HL-60 (cell line): ENCODE data around the gene ABCA8.
"Not testable (repeated sequence)": the region's sequence is repeated elsewhere in the genome, so short reads cannot be mapped to it uniquely, and the experiment has no call there.

Source experiments
- DNase-seq, 2 experiments: peaks; one replicate each; pipeline ENCODE4 v3.0.0-alpha.2; 2010 to 2020; ENCODE audit warnings: low read depth in 1 of 2, low spot score in 1 of 2
- H3K27ac ChIP-seq: fragments of 250-450 bp; sonication (Bioruptor Pico); replicated peaks from 2 replicates; pipeline ENCODE4 v1.5.1; 2020; ENCODE audit warnings: mild to moderate bottlenecking, moderate library complexity
- H3K27me3 ChIP-seq: fragments of 250-450 bp; sonication (Bioruptor Pico); 2 replicates; pipeline ENCODE4 v1.5.1; 2021; ENCODE audit warnings: mild to moderate bottlenecking, moderate library complexity; ENCODE audit not compliant: insufficient read depth, poor library complexity, severe bottlenecking
- H3K4me3 ChIP-seq: replicated peaks from 2 replicates; pipeline ENCODE4 v1.5.1; 2011; ENCODE audit warnings: mild to moderate bottlenecking, control low read depth, low read length; ENCODE audit not compliant: insufficient read depth
- GABPA ChIP-seq: IDR thresholded peaks from 2 replicates; pipeline ENCODE4 v1.6.1; 2012; ENCODE audit warnings: low read depth
- POLR2AphosphoS5 ChIP-seq: IDR thresholded peaks from 2 replicates; pipeline ENCODE4 v1.6.1; 2012; ENCODE audit warnings: low read depth
- SPI1 ChIP-seq: IDR thresholded peaks from 2 replicates; pipeline ENCODE4 v1.6.1; 2012; ENCODE audit warnings: low read depth, mild to moderate bottlenecking, borderline replicate concordance
- long read RNA-seq: library from polyadenylated mRNA; unstranded; transcript quantifications from one replicate; pipeline ENCODE4 v2.0.0, GENCODE V29; 2020
- TF ChIP-seq, protein P1 (sequence below): IDR thresholded peaks from 2 replicates; pipeline ENCODE4 v1.6.1; 2012; ENCODE audit warnings: low read depth; ENCODE audit not compliant: insufficient replicate concordance
- TF ChIP-seq, protein P2 (sequence below): IDR thresholded peaks from one replicate; pipeline ENCODE4 v1.5.1; 2011; ENCODE audit warnings: low read length, control low read depth, inconsistent platforms; ENCODE audit not compliant: insufficient read depth

The ABCA8 gene, protein sequence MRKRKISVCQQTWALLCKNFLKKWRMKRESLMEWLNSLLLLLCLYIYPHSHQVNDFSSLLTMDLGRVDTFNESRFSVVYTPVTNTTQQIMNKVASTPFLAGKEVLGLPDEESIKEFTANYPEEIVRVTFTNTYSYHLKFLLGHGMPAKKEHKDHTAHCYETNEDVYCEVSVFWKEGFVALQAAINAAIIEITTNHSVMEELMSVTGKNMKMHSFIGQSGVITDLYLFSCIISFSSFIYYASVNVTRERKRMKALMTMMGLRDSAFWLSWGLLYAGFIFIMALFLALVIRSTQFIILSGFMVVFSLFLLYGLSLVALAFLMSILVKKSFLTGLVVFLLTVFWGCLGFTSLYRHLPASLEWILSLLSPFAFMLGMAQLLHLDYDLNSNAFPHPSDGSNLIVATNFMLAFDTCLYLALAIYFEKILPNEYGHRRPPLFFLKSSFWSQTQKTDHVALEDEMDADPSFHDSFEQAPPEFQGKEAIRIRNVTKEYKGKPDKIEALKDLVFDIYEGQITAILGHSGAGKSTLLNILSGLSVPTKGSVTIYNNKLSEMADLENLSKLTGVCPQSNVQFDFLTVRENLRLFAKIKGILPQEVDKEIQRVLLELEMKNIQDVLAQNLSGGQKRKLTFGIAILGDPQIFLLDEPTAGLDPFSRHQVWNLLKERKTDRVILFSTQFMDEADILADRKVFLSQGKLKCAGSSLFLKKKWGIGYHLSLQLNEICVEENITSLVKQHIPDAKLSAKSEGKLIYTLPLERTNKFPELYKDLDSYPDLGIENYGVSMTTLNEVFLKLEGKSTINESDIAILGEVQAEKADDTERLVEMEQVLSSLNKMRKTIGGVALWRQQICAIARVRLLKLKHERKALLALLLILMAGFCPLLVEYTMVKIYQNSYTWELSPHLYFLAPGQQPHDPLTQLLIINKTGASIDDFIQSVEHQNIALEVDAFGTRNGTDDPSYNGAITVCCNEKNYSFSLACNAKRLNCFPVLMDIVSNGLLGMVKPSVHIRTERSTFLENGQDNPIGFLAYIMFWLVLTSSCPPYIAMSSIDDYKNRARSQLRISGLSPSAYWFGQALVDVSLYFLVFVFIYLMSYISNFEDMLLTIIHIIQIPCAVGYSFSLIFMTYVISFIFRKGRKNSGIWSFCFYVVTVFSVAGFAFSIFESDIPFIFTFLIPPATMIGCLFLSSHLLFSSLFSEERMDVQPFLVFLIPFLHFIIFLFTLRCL (N-terminal part only)
- long read RNA-seq, result 0 reads

DNA sequence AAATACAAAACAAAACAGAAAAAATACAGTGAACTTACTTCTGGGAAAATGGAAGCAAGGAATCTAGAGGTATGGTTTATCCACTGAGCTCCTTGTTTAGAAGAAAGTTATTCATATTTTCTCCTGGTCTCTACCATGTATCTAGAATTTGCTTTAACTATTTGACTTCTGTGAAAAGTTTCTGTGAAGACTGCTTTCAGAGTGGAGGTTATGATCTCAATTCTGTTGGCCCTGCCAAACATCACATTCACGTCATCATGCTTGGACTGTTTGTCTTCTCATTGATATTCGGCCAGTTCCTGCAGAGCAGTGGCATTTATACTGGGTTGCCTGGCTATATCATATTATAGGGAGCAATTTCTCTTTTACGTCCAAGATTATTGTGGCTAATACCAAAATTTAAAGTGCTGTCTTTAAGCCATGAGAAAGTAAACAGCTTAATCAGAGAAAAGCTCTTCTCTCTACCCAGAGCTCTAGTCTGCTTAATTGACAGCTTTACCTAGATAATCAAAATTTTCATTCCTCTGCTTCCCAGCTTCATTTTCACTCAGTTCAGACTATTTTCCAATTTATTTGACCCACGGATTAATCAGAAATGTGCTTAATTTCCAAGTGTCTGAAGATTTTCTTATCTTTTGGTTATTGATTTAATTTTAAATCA is at the start of gene ABCA8:
TSS of gene ABCA8 (minus strand) at position 212 of the 661 bp plus-strand sequence. CDS start 13,358 bp downstream, outside the sequence.
- TF ChIP-seq, protein P1, sequence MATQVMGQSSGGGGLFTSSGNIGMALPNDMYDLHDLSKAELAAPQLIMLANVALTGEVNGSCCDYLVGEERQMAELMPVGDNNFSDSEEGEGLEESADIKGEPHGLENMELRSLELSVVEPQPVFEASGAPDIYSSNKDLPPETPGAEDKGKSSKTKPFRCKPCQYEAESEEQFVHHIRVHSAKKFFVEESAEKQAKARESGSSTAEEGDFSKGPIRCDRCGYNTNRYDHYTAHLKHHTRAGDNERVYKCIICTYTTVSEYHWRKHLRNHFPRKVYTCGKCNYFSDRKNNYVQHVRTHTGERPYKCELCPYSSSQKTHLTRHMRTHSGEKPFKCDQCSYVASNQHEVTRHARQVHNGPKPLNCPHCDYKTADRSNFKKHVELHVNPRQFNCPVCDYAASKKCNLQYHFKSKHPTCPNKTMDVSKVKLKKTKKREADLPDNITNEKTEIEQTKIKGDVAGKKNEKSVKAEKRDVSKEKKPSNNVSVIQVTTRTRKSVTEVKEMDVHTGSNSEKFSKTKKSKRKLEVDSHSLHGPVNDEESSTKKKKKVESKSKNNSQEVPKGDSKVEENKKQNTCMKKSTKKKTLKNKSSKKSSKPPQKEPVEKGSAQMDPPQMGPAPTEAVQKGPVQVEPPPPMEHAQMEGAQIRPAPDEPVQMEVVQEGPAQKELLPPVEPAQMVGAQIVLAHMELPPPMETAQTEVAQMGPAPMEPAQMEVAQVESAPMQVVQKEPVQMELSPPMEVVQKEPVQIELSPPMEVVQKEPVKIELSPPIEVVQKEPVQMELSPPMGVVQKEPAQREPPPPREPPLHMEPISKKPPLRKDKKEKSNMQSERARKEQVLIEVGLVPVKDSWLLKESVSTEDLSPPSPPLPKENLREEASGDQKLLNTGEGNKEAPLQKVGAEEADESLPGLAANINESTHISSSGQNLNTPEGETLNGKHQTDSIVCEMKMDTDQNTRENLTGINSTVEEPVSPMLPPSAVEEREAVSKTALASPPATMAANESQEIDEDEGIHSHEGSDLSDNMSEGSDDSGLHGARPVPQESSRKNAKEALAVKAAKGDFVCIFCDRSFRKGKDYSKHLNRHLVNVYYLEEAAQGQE, result no peak
- TF ChIP-seq SPI1 (no peak), GABPA (no peak), POLR2AphosphoS5 (no peak)
- TF ChIP-seq, protein P2, sequence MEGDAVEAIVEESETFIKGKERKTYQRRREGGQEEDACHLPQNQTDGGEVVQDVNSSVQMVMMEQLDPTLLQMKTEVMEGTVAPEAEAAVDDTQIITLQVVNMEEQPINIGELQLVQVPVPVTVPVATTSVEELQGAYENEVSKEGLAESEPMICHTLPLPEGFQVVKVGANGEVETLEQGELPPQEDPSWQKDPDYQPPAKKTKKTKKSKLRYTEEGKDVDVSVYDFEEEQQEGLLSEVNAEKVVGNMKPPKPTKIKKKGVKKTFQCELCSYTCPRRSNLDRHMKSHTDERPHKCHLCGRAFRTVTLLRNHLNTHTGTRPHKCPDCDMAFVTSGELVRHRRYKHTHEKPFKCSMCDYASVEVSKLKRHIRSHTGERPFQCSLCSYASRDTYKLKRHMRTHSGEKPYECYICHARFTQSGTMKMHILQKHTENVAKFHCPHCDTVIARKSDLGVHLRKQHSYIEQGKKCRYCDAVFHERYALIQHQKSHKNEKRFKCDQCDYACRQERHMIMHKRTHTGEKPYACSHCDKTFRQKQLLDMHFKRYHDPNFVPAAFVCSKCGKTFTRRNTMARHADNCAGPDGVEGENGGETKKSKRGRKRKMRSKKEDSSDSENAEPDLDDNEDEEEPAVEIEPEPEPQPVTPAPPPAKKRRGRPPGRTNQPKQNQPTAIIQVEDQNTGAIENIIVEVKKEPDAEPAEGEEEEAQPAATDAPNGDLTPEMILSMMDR, result no peak
- H3K4me3 ChIP-seq, result no peak within 1 kb of the TSS
- no peaks in the 10 kb centered on the region for H3K27me3 ChIP-seq
- no peak within 1 kb of the TSS for H3K27ac ChIP-seq
- DNase-seq, result no peak

DNA sequence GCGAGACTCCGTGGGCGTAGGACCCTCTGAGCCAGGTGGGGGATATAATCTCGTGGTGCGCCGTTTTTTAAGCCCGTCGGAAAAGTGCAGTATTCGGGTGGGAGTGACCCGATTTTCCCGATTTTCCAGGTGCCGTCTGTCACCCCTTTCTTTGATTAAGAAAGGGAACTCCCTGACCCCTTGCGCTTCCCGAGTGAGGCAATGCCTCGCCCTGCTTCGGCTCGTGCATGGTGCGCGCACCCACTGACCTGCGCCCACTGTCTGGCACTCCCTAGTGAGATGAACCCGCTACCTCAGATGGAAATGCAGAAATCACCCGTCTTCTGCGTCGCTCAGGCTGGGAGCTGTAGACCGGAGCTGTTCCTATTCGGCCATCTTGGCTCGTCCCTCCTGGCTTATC is 49.6 kb upstream of the ABCA8 start:
- not testable (repeated sequence) for H3K27ac ChIP-seq, H3K27me3 ChIP-seq, H3K4me3 ChIP-seq, DNase-seq

DNA sequence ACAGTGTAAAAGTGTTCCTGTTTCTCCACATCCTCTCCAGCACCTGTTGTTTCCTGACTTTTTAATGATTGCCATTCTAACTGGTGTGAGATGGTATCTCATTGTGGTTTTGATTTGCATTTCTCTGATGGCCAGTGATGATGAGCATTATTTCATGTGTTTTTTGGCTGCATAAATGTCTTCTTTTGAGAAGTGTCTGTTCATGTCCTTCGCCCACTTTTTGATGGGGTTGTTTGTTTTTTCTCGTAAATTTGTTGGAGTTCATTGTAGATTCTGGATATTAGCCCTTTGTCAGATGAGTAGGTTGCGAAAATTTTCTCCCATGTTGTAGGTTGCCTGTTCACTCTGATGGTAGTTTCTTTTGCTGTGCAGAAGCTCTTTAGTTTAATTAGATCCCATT is 44.6 kb upstream of the ABCA8 start:
- not testable (repeated sequence) for H3K27me3 ChIP-seq, DNase-seq, H3K4me3 ChIP-seq

DNA sequence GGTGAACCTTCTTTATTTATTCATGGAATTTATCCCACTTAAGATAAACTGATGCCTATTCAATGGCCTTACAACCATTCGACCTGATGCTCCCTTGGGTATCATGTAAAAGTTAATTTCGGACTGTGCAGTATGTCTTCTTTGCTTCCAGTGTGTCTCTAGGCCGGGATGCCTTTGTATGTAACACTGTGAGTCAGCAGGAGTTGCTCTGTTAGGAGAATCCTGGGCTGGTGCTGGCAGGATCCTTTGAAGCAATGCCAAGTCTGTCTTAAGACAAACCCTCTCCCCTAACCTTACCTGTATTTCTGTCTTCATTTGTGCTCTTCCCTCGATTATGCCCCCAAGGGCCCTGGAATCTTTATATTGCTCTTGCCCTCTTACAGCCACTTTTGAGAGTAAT is 37.9 kb upstream of the ABCA8 start:
- H3K4me3 ChIP-seq, result no peak overlapping the region
- TF ChIP-seq, protein P2, result no peak
- no peak for TF ChIP-seq SPI1
- H3K27me3 ChIP-seq, result no peaks in the 10 kb centered on the region
- H3K27ac ChIP-seq, result no peak overlapping the region
- DNase-seq, result no peak

More for the DNA sequence above, 44.6 kb upstream of the ABCA8 start:
- H3K27ac ChIP-seq, result not testable (repeated sequence)

DNA sequence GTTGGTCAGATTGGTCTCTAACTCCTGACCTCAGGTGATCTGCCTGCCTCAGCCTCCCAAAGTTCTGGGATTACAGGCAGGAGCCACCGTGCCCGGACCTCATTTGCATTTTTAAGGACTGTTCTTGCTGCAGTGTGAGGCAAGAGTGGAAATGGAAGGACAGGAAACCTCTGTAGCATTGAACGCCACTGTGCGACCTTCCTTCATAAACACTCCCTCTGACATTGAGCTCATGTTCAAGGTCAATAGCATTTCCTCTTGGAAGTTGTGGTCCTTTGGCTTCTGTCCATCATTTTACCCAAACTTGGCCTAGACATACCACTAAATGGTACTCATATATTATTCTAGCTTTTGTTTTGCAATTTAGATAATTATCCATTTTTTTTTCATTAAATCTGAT is 32.8 kb upstream of the ABCA8 start:
- Histone ChIP-seq H3K27ac (no peak overlapping the region), H3K27me3 (no peaks in the 10 kb centered on the region), H3K4me3 (no peak overlapping the region)
- no peak for TF ChIP-seq SPI1
- no peak for DNase-seq
